Measurements from ENCODE around the gene FYTTD1. TPM values are rescaled to one million over a fixed set of nuclear protein-coding genes. Genes with fewer than 3 reads are reported as not detected.

Gene FYTTD1, protein sequence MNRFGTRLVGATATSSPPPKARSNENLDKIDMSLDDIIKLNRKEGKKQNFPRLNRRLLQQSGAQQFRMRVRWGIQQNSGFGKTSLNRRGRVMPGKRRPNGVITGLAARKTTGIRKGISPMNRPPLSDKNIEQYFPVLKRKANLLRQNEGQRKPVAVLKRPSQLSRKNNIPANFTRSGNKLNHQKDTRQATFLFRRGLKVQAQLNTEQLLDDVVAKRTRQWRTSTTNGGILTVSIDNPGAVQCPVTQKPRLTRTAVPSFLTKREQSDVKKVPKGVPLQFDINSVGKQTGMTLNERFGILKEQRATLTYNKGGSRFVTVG
- total RNA-seq: 65.2 and 72.8 TPM in 2 replicates

DNA sequence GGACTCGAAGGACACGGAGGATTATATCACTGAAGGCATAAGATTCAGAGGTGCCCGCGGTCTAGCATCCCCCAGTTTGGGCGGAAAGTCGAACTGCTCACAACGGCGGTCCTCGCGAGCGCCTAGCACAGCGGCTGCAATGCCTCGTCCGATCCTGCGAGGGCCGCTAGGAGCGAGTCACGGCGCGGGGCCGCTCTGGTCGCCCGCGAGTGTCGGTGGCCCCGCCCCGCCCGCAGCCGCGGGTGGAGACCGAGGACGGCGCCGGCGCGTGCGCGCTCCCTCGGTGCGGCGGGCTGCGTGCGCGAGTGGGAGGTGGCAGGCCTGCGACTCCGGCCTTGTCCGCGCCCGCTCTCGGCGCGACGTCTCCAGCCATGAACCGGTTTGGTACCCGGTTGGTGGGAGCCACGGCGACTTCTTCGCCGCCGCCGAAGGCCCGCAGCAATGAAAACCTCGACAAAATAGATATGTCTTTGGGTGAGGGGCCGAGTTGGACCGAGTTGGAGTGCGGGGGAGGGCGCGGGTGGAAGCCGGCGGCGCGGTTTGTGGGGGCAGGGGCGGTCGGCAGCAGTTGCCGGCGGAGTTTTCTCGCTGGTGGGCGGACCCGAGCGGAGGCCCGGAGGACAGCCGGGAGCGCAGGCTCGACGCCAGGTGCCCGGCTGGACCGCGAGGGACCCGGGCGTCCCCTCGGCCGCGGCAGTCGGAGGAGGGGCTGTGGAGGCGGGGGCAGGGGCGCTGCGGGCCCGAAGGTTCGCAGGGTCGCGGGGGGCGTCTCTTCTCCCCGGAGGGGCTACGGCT, at the start of gene FYTTD1:
TSS of gene FYTTD1 (plus strand) at position 283 of the 795 bp plus-strand sequence. CDS start at position 372, 89 bp downstream.

DNA sequence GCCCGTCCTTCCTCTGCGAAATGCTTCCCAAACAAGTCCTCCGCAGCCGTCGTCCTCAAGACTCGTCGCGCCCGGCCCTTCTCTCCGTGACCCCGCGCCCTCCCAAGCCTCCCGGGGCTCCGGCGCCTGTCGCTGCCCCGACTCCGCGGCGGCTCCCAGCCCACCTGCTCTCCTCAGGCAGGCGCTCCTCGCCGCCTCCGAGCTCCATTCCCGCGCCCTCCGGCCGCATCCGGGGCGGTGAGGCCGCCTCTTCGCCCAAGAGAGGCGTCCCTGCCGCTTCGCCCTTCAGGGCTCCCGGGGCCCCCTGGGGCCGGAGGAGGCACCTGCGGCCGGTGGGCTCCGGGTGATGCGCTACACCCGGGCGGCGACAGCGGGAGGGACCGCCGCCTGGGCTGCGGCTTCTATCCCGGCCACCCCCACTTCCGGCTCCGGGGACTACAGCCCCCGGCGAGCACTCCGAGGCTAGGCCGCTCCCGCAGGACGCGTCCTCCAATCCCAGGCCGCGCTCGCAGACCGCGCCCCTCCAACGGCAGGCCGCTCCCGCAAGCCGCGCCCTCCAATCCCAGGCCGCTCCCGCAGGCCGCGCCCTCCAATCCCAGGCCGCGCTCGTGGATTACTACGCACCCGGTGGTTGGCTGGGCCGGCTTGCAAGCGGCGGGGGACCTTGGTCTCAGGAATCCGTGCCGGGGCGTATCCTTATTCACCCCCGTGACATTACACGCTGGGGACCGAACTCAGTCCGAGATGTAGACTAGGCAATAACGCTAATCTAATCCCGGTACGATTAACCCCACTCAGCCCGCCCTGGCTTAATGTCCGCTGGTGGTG, 13.0 kb upstream of the FYTTD1 start, which contains the start of gene RUBCN:
TSS of gene RUBCN (minus strand) at position 414 of the 828 bp plus-strand sequence. CDS start at position 229, 185 bp downstream.

DNA sequence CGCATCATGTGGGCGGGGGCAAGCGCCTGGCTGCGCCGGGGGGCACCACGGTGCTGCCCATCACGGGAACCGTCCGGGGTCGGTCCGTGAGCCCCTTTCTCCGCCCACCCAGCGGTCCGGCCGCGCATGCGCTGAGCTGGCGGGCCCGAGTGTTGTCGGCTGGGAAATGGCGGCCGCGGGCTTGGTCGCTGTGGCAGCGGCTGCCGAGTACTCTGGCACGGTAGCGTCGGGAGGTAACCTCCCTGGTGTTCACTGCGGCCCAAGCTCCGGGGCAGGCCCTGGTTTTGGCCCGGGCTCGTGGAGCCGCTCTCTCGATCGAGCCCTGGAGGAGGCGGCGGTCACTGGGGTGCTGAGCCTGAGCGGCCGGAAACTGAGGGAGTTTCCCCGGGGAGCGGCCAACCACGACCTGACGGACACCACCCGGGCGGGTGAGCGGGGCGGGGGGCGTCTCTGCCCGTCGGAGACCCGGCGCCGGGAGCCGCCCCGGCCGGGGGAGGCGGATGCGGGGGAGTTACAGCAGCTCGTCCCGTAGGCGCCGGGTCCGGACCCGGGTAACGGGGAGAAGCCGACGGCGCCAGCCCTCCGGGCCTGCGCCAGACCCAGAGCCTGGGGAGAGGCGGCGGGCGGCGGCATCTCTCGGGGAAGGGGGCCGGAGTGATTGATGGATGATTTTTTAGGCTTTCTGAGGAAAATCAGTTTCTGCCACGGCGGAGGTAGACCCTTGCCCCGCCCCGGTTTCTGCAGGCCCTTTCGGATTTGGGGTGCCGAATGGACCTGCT, 41.6 kb downstream of the FYTTD1 start, which contains the start of gene LRCH3:
TSS of gene LRCH3 (plus strand) at position 142 of the 779 bp plus-strand sequence. CDS start at position 167, 25 bp downstream.

Other genes with a start within 250 kb of the FYTTD1 start
- gene BDH1, start 193.9 kb upstream of the FYTTD1 start, total RNA-seq: 15.7 and 16.0 TPM in 2 replicates
- gene RUBCN, start 13.0 kb upstream of the FYTTD1 start, total RNA-seq: 7.7 and 9.9 TPM in 2 replicates
- gene LRCH3, start 41.4 kb downstream of the FYTTD1 start, total RNA-seq: 20.9 and 31.1 TPM in 2 replicates
- gene RPL35A, start 200.3 kb downstream of the FYTTD1 start, total RNA-seq: 563 and 646 TPM in 2 replicates
- gene LMLN, start 210.3 kb downstream of the FYTTD1 start, total RNA-seq: 4.7 and 5.3 TPM in 2 replicates